Measurements from ENCODE around the gene GMIP.
"Not testable (repeated sequence)": the region's sequence is repeated elsewhere in the genome, so short reads cannot be mapped to it uniquely, and the experiment has no call there.

Gene GMIP

GRCh38 chr19:19643158-19644053 lies at the start of gene GMIP:
TSS of gene GMIP (minus strand) at chr19:19643657. CDS start at chr19:19643529, 128 bp downstream.
- DNase-seq (ENCODE audit: insufficient read length, low spot score) = peak; percentile 84
- peak; percentile 88 for FAIRE-seq

- FAIRE-seq = no peak
Observed at GRCh38 chr19:19691683-19692082, 48.2 kb upstream of the GMIP start.

GRCh38 chr19:19689023-19689422 lies 45.6 kb upstream of the GMIP start:
- not testable (repeated sequence) for FAIRE-seq

More at GRCh38 chr19:19691683-19692082, 48.2 kb upstream of the GMIP start:
- no peak for DNase-seq (ENCODE audit: insufficient read length, low spot score)

GRCh38 chr19:19687090-19687489 lies 43.6 kb upstream of the GMIP start:
- DNase-seq (ENCODE audit: insufficient read length, low spot score) (no peak), FAIRE-seq (no peak)

More at GRCh38 chr19:19689023-19689422, 45.6 kb upstream of the GMIP start:
- not testable (repeated sequence) for DNase-seq (ENCODE audit: insufficient read length, low spot score)

GRCh38 chr19:19686580-19686979 lies 43.1 kb upstream of the GMIP start:
- no peak for FAIRE-seq

GRCh38 chr19:19686119-19686518 lies 42.7 kb upstream of the GMIP start:
- DNase-seq (ENCODE audit: insufficient read length, low spot score); FAIRE-seq: not testable (repeated sequence)

More at GRCh38 chr19:19686580-19686979, 43.1 kb upstream of the GMIP start:
- DNase-seq (ENCODE audit: insufficient read length, low spot score) = no peak

GRCh38 chr19:19679176-19680073 lies 36.0 kb upstream of the GMIP start:
- no peak for DNase-seq (ENCODE audit: insufficient read length, low spot score)
- FAIRE-seq = no peak

GRCh38 chr19:19677579-19677978 lies 34.1 kb upstream of the GMIP start:
- FAIRE-seq (no peak), DNase-seq (ENCODE audit: insufficient read length, low spot score) (no peak)

GRCh38 chr19:19674315-19674714 lies 30.9 kb upstream of the GMIP start:
- no peak for DNase-seq (ENCODE audit: insufficient read length, low spot score)
- FAIRE-seq = no peak

- FAIRE-seq (no peak), DNase-seq (ENCODE audit: insufficient read length, low spot score) (no peak)
Observed at GRCh38 chr19:19672816-19673215, 29.4 kb upstream of the GMIP start.

- FAIRE-seq (no peak), DNase-seq (ENCODE audit: insufficient read length, low spot score) (no peak)
Observed at GRCh38 chr19:19670070-19670551, 26.7 kb upstream of the GMIP start.

GRCh38 chr19:19668230-19669012 lies 25.0 kb upstream of the GMIP start, which contains the start of gene ZNF101:
TSS of gene ZNF101 (plus strand) at chr19:19668839. CDS start at chr19:19668964, 125 bp downstream.
- DNase-seq (ENCODE audit: insufficient read length, low spot score) = peak; percentile 94

GRCh38 chr19:19665420-19665948 lies 22.0 kb upstream of the GMIP start:
- DNase-seq (ENCODE audit: insufficient read length, low spot score); FAIRE-seq: not testable (repeated sequence)

More at GRCh38 chr19:19668230-19669012, 25.0 kb upstream of the GMIP start, which contains the start of gene ZNF101:
- peak; percentile 55 for FAIRE-seq

- FAIRE-seq = peak; percentile 94
- DNase-seq (ENCODE audit: insufficient read length, low spot score) = peak; percentile 90
Observed at GRCh38 chr19:19663256-19664120, 20.0 kb upstream of the GMIP start, which contains the start of gene ATP13A1. TSS of gene ATP13A1 (minus strand) at chr19:19663676. CDS start at chr19:19663666, 10 bp downstream.

- no peak for DNase-seq (ENCODE audit: insufficient read length, low spot score)
- FAIRE-seq = no peak
Observed at GRCh38 chr19:19662871-19663255, 19.4 kb upstream of the GMIP start.

- FAIRE-seq (no peak), DNase-seq (ENCODE audit: insufficient read length, low spot score) (no peak)
Observed at GRCh38 chr19:19662344-19662743, 18.9 kb upstream of the GMIP start.

- DNase-seq (ENCODE audit: insufficient read length, low spot score) (no peak), FAIRE-seq (no peak)
Observed at GRCh38 chr19:19661675-19662251, 18.3 kb upstream of the GMIP start.

GRCh38 chr19:19661141-19661674 lies 17.8 kb upstream of the GMIP start:
- FAIRE-seq (no peak), DNase-seq (ENCODE audit: insufficient read length, low spot score) (no peak)
